KMS-11 (cell line): ENCODE results near the gene AFM.
"Not testable (repeated sequence)": the region's sequence is repeated elsewhere in the genome, so short reads cannot be mapped to it uniquely, and the experiment has no call there.

ENCODE experiments used
- H2AFZ ChIP-seq: fragments of 200-600 bp; sonication (generic); 2 replicates; pipeline ENCODE4 v1.6.1; 2016; ENCODE audit warnings: antibody characterized with exemption, mixed run types, low read depth
- H3K27ac ChIP-seq: fragments of 200-600 bp; sonication (generic); 2 replicates; pipeline ENCODE4 v1.6.1; 2016; ENCODE audit warnings: mild to moderate bottlenecking, mixed run types
- H3K27me3 ChIP-seq: fragments of 200-600 bp; sonication (generic); 2 replicates; pipeline ENCODE4 v1.6.1; 2017; ENCODE audit warnings: mild to moderate bottlenecking, low read depth, mixed run types, moderate library complexity; ENCODE audit not compliant: insufficient read depth
- H3K36me3 ChIP-seq: fragments of 200-600 bp; sonication (generic); 2 replicates; pipeline ENCODE4 v1.6.1; 2017; ENCODE audit warnings: mild to moderate bottlenecking, mixed run types; ENCODE audit not compliant: insufficient read depth
- H3K4me1 ChIP-seq: fragments of 200-600 bp; sonication (generic); 2 replicates; pipeline ENCODE4 v1.6.1; 2016; ENCODE audit warnings: mild to moderate bottlenecking, low read depth, mixed run types; ENCODE audit not compliant: poor library complexity, severe bottlenecking
- H3K4me2 ChIP-seq: fragments of 200-600 bp; sonication (generic); 2 replicates; pipeline ENCODE4 v1.7.0; 2016; ENCODE audit warnings: mild to moderate bottlenecking, mixed run types
- H3K4me3 ChIP-seq: fragments of 200-600 bp; sonication (generic); IDR thresholded peaks from 2 replicates; pipeline ENCODE4 v1.6.1; 2017; ENCODE audit warnings: low read depth, low read length, mixed read lengths; ENCODE audit not compliant: insufficient read depth
- H3K79me2 ChIP-seq: fragments of 200-600 bp; sonication (generic); 2 replicates; pipeline ENCODE4 v1.6.1; 2016; ENCODE audit warnings: low read depth, mixed run types; ENCODE audit not compliant: insufficient read depth
- H3K9ac ChIP-seq: fragments of 200-600 bp; sonication (generic); 2 replicates; pipeline ENCODE4 v1.6.1; 2016; ENCODE audit warnings: mild to moderate bottlenecking, mixed run types
- H4K20me1 ChIP-seq: fragments of 200-600 bp; sonication (generic); 2 replicates; pipeline ENCODE4 v1.6.1; 2016; ENCODE audit warnings: mild to moderate bottlenecking, mixed run types; ENCODE audit not compliant: insufficient read depth
- TF ChIP-seq, protein P1 (sequence below): fragments of 200-600 bp; sonication (generic); conservative IDR thresholded peaks from 2 replicates; pipeline ENCODE4 v1.6.1; 2017; ENCODE audit warnings: low read depth, mild to moderate bottlenecking, antibody characterized with exemption, low read length, moderate library complexity, mixed read lengths

The AFM gene

DNA sequence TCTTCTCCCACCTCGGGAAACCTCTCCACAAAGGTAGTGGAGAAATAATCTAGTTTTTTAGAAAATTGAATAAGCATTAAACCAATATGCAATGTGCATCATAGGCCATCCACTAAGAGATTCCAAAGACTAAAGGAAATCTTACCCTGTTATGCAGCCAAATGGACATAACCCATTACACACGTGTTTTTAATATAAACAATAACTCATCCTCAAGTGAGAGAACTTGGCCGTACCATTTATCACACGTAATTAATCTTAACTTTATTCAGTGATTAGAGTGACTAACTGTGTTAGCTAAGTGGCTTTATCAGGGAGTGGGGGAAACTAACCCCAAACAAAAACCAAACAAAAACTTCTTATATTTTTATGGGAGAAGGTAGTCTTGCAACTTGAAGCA is 57.8 kb downstream of the AFM start:
- no peaks in the 10 kb centered on the region for H4K20me1 ChIP-seq
- H3K27me3 ChIP-seq = no peaks in the 10 kb centered on the region
- TF ChIP-seq, protein P1, sequence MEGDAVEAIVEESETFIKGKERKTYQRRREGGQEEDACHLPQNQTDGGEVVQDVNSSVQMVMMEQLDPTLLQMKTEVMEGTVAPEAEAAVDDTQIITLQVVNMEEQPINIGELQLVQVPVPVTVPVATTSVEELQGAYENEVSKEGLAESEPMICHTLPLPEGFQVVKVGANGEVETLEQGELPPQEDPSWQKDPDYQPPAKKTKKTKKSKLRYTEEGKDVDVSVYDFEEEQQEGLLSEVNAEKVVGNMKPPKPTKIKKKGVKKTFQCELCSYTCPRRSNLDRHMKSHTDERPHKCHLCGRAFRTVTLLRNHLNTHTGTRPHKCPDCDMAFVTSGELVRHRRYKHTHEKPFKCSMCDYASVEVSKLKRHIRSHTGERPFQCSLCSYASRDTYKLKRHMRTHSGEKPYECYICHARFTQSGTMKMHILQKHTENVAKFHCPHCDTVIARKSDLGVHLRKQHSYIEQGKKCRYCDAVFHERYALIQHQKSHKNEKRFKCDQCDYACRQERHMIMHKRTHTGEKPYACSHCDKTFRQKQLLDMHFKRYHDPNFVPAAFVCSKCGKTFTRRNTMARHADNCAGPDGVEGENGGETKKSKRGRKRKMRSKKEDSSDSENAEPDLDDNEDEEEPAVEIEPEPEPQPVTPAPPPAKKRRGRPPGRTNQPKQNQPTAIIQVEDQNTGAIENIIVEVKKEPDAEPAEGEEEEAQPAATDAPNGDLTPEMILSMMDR = no peak
- no peak overlapping the region for H3K4me3 ChIP-seq
- H3K27ac ChIP-seq = no peak overlapping the region
- H3K79me2 ChIP-seq = no peaks in the 10 kb centered on the region
- H3K4me2 ChIP-seq = no peak overlapping the region
- no peaks in the 10 kb centered on the region for H3K36me3 ChIP-seq
- no peak overlapping the region for H3K9ac ChIP-seq
- peaks cover 4% of the 10 kb centered on the region for H3K4me1 ChIP-seq
- no peak overlapping the region for H2AFZ ChIP-seq

DNA sequence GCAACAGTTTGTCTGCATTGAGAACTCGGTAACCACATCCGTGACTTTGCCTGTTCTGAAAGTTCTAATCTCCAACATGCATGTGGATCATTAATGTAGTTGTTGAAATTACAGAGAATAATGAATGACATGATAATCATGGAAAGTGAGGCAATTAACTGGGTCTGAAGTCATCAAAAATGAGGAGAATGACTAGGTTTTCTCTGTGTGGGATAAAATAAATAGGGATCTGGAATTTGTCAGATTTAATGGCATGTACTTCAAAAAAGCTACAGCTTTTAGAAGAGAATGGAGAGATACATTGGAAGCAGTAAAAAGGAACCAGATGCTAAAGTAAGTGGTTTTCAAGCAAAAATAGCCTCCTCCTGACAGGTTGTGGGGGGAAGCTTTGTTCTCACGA is 59.3 kb downstream of the AFM start:
- Histone ChIP-seq H2AFZ (no peak overlapping the region), H4K20me1 (no peaks in the 10 kb centered on the region), H3K4me3 (no peak overlapping the region), H3K36me3 (no peaks in the 10 kb centered on the region), H3K27ac (no peak overlapping the region), H3K4me1 (peaks cover 4% of the 10 kb centered on the region), H3K79me2 (no peaks in the 10 kb centered on the region), H3K27me3 (no peaks in the 10 kb centered on the region), H3K9ac (no peak overlapping the region), H3K4me2 (no peak overlapping the region)
- TF ChIP-seq, protein P1 = no peak

DNA sequence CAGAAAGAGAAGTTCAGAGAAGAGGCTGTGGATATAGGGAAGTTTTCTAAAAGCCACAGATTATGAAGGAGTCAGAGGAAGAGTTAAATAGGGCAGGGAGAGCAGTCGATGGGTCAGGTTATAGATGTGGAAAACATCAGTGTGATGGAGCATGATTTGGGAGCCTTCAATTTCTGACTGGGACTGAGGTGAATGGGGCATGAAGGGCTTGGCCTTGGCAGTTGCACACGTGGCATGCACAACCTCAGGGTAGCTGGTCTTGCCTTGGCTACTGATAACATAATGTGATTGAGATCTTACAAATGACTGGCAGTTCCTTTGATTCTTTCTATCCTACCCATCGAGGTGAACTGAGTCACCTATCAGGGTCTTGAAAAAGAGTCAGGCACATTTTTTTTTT is 59.7 kb downstream of the AFM start:
- Histone ChIP-seq H3K27ac (no peak overlapping the region), H3K27me3 (no peaks in the 10 kb centered on the region), H3K9ac (no peak overlapping the region), H3K4me3 (no peak overlapping the region), H3K4me1 (peaks cover 4% of the 10 kb centered on the region), H3K4me2 (no peak overlapping the region), H4K20me1 (no peaks in the 10 kb centered on the region), H2AFZ (no peak overlapping the region), H3K79me2 (no peaks in the 10 kb centered on the region), H3K36me3 (no peaks in the 10 kb centered on the region)
- TF ChIP-seq, protein P1 = no peak

DNA sequence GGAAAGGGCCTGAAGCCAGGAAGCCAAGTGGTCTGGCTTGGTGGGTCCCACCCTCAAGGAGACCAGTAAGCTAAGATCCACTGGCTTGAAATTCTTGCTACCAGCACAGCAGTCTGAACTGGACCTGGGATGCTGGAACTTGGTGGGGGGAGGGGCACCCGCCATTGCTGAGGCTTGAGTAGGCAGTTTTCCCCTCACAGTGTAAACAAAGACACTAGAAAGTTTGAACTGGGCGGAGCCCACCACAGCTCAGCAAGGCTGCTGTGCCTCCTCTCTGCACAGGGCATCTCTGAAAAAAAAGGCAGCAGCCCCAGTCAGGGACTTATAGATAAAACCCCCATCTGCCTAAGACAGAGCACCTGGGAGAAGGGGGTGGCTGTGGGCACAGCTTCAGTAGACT is 63.1 kb downstream of the AFM start:
- no peaks in the 10 kb centered on the region for H3K79me2 ChIP-seq
- no peak overlapping the region for H2AFZ ChIP-seq
- no peaks in the 10 kb centered on the region for H4K20me1 ChIP-seq
- H3K9ac ChIP-seq = no peak overlapping the region
- no peaks in the 10 kb centered on the region for H3K36me3 ChIP-seq
- no peak overlapping the region for H3K4me3 ChIP-seq
- H3K27me3 ChIP-seq = no peaks in the 10 kb centered on the region
- TF ChIP-seq, protein P1 = no peak
- no peak overlapping the region for H3K4me2 ChIP-seq
- H3K4me1 ChIP-seq = no peaks in the 10 kb centered on the region
- no peak overlapping the region for H3K27ac ChIP-seq

DNA sequence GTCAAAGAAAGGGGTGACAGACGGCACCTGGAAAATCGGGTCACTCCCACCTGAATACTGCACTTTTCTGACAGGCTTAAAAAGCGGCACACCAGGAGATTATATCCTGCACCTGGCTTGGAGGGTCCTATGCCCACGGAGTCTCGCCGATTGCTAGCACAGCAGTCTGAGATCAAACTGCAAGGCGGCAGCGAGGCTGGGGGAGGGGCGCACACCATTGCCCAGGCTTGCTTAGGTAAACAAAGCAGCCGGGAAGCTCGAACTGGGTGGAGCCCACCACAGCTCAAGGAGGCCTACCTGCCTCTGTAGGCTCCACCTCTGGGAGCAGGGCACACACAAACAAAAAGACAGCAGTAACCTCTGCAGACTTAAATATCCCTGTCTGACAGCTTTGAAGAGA is 69.3 kb downstream of the AFM start:
- H4K20me1 ChIP-seq, H3K4me2 ChIP-seq, H3K36me3 ChIP-seq, H3K27me3 ChIP-seq, H3K4me1 ChIP-seq, H3K79me2 ChIP-seq, H3K27ac ChIP-seq, H3K9ac ChIP-seq, H2AFZ ChIP-seq, H3K4me3 ChIP-seq: not testable (repeated sequence)
